ENCODE results near the gene TMEM233. TPM values are rescaled to one million over a fixed set of nuclear protein-coding genes. Genes with fewer than 3 reads are reported as not detected.

The TMEM233 gene
- total RNA-seq, 2 donors from 2014 or later: 0.10 to 0.13 TPM

DNA sequence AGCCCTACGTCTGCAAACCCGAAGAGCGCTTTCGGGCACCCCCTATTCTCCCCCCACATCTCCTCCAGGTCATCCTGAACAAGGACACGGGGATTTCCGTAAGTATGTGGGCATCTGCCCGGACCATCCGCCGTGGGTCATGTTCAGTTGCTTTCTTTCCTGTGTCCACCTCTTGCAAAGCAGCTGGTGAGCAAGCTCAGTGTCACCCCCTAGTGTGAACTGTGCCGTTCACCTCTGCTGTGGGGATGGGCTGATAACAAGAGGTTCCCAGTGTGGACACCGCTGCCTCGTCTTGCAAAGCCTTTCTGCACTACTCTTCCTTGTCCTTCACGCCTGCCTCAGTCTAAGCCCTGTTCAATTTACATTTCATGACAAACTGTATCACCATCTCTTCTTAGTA, 83.0 kb downstream of the TMEM233 start:
- peaks cover 50% of the 10 kb centered on the region for H3K36me3 ChIP-seq

DNA sequence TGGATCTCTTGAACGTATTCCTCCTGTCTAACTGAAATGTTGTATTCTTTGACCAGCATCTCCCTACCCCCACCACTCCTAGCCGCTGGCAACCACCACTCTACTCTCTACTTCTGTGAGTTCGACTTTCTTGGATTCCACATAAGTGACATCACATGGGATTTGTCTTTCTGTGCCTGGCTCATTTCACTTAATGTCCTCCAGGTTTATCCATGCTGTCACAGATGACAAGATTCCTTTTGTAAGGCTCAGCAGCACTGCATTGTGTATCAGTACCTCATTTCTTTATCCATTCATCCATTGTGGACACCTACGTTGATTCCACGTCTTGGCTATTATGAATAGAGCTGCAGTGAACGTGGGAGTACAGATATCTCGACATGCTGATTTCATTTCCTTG, 84.9 kb downstream of the TMEM233 start:
- Histone ChIP-seq H3K4me3 (no peak overlapping the region), H3K36me3 (peaks cover 50% of the 10 kb centered on the region), H3K4me1 (peaks cover 41% of the 10 kb centered on the region), H3K27me3 (no peaks in the 10 kb centered on the region), H3K27ac (peak overlapping the region; percentile 85), H3K9me3 (no peaks in the 10 kb centered on the region), H3K9ac (ENCODE audit: low read depth in 2 of 2, low read length in 2 of 2) (no peak overlapping the region)
- DNase-seq: no peak
- intact Hi-C loops (cut with DNase I): no loop called here
- TF ChIP-seq, protein P1, sequence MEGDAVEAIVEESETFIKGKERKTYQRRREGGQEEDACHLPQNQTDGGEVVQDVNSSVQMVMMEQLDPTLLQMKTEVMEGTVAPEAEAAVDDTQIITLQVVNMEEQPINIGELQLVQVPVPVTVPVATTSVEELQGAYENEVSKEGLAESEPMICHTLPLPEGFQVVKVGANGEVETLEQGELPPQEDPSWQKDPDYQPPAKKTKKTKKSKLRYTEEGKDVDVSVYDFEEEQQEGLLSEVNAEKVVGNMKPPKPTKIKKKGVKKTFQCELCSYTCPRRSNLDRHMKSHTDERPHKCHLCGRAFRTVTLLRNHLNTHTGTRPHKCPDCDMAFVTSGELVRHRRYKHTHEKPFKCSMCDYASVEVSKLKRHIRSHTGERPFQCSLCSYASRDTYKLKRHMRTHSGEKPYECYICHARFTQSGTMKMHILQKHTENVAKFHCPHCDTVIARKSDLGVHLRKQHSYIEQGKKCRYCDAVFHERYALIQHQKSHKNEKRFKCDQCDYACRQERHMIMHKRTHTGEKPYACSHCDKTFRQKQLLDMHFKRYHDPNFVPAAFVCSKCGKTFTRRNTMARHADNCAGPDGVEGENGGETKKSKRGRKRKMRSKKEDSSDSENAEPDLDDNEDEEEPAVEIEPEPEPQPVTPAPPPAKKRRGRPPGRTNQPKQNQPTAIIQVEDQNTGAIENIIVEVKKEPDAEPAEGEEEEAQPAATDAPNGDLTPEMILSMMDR (IDR thresholded peaks at IDR 0.05): no peak

More for the DNA sequence above, 83.0 kb downstream of the TMEM233 start:
- H3K27ac ChIP-seq: no peak overlapping the region
- H3K27me3 ChIP-seq: no peaks in the 10 kb centered on the region
- DNase-seq: no peak
- intact Hi-C loops (cut with DNase I): no loop called here
- no peak overlapping the region for H3K9ac ChIP-seq (ENCODE audit: low read depth in 2 of 2, low read length in 2 of 2)
- H3K4me3 ChIP-seq: no peak overlapping the region
- TF ChIP-seq, protein P1 (IDR thresholded peaks at IDR 0.05): no peak
- H3K9me3 ChIP-seq: no peaks in the 10 kb centered on the region
- peaks cover 32% of the 10 kb centered on the region for H3K4me1 ChIP-seq

DNA sequence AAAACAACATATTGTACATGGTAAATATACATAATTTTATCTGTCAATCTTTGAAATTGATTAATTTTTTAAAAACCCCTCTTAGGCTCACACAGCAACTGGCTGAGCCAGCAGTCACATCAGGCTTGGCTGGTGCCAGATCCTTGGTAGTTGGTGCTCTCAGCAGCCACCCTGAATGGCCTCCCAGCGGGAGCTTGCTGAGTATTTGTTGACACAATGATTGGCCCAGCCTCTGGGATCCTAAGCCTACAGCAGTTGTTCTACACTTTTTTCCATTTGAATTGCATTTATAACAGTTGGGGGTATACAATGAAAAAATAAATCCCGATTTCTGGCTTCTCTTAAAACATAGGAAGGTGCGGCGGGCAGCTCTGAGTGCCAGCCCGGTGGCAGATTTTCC, 85.5 kb downstream of the TMEM233 start:
- DNase-seq: peak; percentile 40
- peaks cover 50% of the 10 kb centered on the region for H3K36me3 ChIP-seq
- H3K27ac ChIP-seq: peak overlapping the region; percentile 85

DNA sequence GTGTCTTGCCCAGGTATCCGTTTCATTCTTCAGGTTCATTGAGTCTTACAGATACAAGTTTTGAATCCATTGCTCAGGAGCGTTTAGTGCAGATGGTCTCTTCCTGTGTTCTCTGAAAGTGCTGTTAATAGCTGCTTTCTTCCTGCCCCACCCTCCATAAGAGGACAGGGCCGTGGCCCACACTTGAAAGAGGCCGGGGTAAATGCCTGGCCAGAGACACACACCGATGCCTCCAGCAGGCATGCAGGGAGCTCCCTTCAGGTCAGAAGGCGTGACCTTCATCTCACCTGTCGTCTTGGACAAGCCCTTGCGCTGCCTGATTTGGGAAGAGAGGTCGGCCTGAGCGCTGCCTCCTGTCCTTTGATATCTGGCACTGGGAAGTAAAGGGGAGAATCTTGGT, 85.9 kb downstream of the TMEM233 start:
- Histone ChIP-seq H3K4me3 (no peak overlapping the region), H3K9me3 (no peaks in the 10 kb centered on the region), H3K36me3 (peaks cover 50% of the 10 kb centered on the region), H3K9ac (ENCODE audit: low read depth in 2 of 2, low read length in 2 of 2) (peak overlapping the region in 1 of 2 donors; percentile 80), H3K4me1 (peaks cover 44% of the 10 kb centered on the region), H3K27ac (peak overlapping the region; percentile 85), H3K27me3 (no peaks in the 10 kb centered on the region)
- peak; percentile 36 for DNase-seq
- TF ChIP-seq, protein P1 (IDR thresholded peaks at IDR 0.05): no peak
- intact Hi-C loops (cut with DNase I): no loop called here

More for the DNA sequence above, 85.5 kb downstream of the TMEM233 start:
- no peak overlapping the region for H3K4me3 ChIP-seq
- peak overlapping the region in 1 of 2 donors; percentile 80 for H3K9ac ChIP-seq (ENCODE audit: low read depth in 2 of 2, low read length in 2 of 2)
- TF ChIP-seq, protein P1 (IDR thresholded peaks at IDR 0.05): no peak
- H3K4me1 ChIP-seq: peaks cover 41% of the 10 kb centered on the region
- no peaks in the 10 kb centered on the region for H3K27me3 ChIP-seq
- intact Hi-C loops (cut with DNase I): no loop called here
- H3K9me3 ChIP-seq: no peaks in the 10 kb centered on the region

DNA sequence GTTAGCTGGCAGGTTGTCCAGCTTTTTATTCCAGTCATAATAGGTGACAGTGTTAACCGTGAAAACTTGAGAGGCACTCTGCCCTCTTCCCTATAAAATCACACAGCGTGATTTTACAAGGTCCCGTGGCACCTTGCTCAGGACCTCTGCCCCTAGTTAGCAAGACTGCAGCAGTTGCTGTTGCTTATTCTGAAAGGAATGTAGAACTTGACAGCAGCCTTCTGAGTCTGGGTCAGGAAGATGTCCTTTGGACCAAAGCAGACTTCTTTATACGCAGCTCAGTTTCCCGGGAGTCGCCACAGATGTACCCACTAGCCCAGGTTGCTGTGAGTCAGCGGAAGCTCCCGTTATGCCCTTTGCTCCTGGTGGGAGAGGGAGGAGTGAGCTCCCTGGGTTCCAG, 87.5 kb downstream of the TMEM233 start:
- DNase-seq: peak; percentile 64
- peaks cover 39% of the 10 kb centered on the region for H3K36me3 ChIP-seq
- H3K27me3 ChIP-seq: no peaks in the 10 kb centered on the region
- H3K4me1 ChIP-seq: peaks cover 48% of the 10 kb centered on the region
- H3K27ac ChIP-seq: peak overlapping the region; percentile 85
- H3K9me3 ChIP-seq: no peaks in the 10 kb centered on the region
- no peak overlapping the region for H3K4me3 ChIP-seq
- H3K9ac ChIP-seq (ENCODE audit: low read depth in 2 of 2, low read length in 2 of 2): peak overlapping the region in 1 of 2 donors; percentile 80
- intact Hi-C loops (cut with DNase I): no loop called here
- TF ChIP-seq, protein P1 (IDR thresholded peaks at IDR 0.05): no peak
